ENCODE results near the gene SLC6A3.
A peak's percentile ranks its signal among the peaks of the same experiment; 100 is the strongest.

The SLC6A3 gene

DNA sequence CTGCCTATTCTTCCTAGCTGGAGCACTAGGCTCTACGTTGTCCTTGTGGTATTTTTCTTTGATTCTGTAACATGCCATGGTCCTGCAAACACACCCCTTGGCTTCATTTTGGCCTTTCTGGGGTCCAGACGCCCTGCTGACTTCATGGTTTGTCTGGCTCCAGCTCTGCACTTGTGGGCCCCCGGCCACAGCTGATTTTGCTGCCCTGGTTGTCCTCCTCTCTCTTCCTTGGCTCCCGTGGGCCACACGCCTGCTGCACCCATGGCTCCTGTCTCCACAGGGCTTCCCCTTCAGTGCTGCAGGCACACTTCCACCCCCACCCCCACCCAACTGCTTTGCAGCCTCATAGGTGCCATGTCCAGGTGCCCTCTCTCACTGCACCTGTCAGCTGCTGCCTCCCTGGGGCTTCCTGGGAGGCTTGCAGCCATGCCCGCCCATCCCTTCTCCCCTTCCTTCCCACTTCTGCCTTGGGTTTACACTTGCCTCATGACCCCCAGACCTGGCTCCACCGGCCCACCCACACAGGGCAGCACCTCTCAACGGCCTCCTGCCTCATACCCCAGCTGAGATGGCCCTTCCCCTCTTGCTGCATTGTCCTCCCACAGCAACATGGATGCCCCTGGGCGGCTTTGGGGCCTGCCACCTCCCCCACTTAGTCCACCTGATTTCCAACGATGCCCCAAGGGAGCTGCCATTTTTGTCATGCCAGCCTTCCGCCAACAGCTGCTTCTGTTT is 25.6 kb downstream of the SLC6A3 start:
- DNase-seq = no peak

DNA sequence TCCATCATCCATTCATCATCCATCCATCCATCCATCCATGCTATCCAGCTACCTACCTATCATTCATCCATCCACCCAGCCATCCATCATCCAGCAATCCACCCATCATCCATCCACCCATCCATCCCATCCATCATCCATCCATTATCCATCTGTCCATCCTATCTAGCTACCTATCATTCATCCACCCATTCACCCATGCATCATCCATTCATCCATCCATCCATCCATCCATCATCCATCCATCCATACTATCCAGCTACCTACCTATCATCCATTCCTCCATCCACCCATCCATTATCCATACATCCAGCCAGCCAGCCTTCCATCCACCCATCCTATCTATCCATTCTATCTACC is 26.3 kb downstream of the SLC6A3 start:
- DNase-seq = no peak

DNA sequence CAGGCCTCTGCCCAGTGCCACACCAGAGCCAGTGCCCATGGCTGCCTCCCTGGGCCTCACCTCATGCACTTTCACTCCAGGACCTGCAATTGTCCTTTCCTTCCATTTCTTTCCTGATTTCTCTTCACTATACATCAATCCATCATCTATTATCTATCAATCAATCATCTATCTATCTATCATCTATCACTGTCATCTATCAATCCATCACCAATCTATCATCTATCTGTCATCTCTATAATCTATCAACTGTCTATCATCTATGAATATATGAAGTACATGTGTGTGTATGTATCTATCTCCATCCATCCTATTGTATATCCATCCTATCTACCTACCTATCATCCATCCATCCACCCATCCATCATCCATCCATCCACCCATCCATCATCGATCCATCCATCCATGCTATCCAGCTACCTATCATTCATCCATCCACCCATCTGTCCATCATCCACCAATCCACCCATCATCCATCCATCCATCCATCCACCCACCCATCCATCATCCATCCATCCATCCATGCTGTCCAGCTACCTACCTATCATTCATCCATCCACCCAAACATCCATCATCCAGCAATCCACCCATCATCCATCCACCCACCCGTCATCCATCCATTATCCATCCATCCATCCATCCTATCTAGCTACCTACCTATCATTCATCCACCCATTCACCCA is 26.9 kb downstream of the SLC6A3 start:
- DNase-seq = no peak

DNA sequence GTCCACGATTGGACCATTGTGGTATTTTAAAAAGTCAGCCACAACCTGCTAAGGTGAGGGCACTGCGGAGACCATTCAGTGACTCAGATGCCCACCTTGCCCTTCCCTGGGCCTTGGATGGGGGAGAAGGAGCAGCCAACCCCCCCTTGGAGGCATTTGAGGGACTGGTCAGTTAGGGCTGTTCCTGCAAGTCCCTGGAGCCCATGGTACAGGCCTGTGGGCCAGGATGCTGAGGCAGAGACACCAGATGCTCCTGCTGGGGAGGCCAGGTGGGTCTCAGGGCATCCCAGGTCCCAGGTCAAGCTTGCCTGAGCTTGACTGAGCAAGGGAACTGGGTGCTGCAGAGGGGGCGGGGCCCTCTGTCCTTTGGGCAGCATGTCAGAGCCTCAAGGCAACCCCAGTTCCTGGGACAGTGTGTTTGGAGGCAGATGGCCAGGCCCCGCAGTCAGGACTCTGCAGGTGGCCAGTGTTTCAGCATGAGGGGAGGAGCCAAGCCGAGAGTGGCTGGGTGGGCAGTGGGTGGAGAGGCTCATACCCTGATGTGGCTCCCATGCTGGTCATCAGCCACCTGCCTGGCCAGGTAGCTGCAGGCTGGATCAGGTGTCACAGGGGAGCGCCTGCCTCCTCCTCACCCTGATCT is 27.5 kb downstream of the SLC6A3 start:
- DNase-seq = no peak

DNA sequence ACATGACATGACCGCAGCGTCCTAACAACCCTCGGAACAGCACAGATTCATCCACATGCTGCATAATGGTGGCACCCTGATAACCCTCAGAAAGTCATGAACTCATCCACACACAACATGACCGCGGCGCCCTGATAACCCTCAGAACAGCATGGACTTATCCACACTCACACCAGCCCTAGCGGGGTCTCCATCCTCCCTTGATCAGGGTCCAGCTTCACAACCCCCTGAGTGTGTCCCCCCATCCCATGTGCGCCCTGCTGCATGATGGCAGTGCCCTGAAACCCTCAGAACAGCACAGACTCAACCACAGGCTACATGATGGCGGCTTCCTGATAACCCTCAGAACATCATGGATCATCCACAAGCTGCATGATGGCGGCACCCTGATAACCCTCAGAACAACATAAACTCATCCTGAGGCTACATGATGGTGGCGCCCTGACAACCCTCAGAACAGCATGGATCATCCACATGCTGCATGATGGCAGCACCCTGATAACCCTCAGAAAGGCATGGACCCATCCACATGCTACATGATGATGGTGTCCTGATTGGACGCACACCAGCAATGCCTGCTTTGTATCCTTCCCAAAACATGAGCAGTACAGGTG is 28.3 kb downstream of the SLC6A3 start:
- peak; percentile 20 for DNase-seq

DNA sequence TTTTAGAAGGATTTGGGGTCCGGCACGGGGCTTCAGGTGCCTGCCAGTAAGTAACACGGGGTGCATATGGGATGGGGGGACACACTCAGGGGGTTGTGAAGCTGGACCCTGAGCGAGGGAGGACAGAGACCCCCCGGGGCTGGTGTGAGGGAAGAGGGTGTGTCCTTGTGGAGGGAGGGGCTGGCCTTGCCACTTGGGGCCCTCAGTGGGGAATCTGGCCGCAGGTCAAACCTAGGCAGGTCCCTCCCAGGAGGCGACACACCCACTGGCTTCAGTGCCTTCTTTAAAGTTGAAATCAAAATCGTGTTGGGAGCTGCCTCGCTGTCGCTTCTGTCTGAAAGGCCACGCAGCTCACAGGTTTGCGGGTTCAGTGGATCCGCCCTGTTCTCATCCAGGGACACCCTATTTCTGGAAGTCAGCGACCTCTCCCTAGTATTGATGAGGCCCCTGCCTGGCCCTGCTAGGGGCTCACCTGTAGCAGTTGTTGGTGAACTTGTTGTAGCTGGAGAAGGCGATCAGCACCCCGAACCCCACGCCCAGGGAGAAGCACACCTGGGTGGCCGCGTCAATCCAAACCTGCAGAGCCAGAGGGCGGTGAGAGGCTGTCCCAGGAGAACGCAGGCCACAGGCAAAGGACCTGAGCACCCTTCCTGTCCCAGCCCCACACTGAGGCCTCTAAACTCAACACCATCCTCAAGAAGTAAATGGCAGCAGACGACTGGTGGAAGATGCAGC is 29.4 kb downstream of the SLC6A3 start:
- no peak for DNase-seq

DNA sequence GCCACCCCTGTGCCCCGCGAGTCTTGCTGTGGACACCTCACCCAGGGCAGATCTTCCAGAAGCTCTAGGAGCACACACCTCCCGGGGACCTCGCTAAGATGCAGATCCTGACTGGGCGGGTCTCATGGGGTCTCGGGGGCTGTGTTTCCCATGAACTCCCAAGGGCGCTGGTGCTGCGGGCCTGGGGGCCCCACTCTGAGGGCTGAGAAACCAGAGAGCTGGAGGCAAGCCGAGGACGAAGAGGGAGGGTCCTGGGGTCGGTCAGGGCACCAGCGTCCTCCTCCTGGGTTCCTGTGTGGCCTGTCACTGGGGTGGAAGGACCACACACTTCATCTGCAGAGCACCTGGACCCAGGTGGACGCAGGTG is 30.2 kb downstream of the SLC6A3 start:
- DNase-seq = no peak

DNA sequence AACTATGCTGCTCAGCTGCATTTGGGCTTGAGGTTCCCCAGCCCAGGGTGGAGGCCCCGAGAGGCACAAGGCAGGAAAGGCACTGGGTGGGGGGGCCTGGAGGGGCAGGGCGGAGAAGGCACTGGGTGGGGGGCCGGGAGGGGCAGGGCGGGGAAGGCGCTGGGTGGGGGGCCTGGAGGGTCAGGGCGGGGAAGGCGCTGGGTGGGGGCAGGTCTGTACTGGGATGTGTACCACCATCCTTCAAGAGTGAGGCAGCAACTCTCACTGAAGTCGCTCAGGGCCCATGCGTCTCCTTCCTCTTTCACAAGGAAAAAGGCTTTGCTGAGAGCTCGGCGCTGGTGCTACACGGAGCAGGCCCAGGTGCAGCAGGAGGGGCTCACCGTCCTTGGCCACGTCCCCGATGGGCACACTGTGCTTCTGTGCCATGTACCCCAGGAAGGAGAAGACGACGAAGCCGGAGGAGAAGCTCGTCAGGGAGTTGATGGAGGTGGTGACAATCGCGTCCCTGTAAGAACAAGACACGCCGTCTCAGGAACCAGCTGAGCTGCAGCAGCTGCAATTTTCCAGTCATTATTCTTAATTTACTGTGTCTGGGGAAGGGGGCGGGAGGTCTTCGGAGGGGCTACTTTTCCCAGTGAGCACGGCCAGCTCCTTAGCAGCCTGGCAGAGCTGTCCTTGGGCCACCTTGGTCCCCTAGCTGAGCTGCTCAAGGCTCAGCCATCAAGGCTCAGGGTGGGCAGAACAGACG is 30.8 kb downstream of the SLC6A3 start:
- DNase-seq = peak; percentile 11

DNA sequence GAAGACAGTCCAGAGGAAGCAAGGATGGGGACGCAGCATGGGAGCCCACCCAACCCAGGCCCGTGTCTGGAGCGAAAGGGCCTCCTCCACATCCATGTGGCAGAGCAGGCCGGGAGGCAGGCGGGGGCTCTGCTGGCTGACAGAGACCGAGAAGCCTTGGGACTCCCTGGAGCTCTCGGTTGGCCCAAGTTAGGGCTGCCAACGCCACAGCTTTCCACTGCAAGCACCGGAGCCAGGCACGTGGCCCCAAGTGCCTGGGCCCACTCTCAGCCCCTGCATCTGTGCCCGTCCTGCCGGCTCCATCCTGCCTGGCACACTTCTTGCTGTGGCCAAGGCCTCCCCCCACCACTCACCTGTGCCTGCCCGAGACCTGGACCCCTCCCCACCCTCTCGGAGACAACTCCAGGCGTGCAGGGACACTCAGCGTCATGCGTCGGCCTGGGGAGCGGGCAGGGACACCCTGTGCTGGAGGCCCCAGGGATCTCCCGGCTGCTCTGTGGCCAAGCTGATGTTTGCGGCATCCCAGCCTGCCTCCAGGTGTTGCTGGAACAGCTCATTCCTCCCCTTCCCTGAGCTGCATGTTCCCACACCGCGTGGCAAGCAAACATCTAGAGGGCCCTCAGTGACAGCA is 31.5 kb downstream of the SLC6A3 start:
- no peak for DNase-seq

DNA sequence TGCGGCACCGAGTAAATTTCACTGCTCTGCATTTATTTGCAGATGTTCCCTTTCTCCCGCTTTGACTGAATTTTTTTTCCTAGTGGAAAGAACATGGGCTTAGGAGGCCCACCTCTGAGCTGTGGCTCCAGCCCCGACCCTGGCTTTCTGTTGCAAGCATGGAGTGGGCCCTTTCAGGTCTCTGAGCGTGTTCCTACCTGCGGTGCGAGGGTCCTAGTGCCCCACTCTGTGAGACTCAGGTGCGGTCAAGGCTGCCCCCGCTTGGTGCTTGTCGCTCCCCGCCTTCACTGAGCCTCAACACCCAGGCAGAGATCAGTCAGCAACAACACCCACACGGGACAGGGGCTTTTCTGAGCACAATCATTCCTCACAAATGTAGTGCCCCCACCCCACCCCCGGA is 32.0 kb downstream of the SLC6A3 start:
- DNase-seq = no peak

DNA sequence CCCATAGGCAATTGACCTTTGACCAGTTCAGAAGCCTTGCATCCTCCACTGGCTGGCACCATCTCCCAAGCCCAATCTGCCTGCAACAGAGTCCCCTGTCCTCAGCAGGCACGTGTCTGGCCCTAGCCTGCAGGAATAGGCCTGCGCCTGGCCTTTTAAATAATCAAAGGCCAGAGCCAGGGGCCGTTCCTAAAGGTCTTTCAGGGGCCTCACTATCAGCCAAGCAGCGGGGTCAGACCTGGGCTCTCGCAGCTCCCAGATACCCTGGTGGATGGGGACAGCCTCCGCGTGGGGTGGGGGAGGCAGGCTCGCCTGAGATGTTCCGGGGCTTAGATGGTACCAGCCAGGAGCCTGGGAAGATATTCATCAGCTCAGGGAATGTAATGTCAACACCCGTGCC is 32.6 kb downstream of the SLC6A3 start:
- no peak for DNase-seq

DNA sequence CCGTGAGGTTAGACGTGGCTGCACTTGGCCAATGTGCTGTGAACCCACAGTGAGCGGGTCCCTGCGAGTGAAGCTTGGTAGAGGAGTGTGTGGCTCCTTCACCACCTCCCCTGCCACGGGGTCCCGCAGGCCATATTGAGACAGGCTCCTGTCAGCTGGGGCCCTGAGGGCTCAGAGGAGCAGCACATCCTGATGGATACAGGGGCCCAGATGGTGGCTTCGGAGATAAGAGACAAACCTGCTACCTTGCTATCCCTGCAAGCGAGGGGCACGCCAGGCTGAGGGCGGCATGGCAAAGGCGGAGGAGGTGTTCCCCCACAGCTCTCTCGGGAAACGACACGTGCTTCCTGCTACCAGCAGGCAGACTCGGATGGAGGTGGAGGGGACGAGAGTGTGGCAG is 33.1 kb downstream of the SLC6A3 start:
- DNase-seq = no peak

DNA sequence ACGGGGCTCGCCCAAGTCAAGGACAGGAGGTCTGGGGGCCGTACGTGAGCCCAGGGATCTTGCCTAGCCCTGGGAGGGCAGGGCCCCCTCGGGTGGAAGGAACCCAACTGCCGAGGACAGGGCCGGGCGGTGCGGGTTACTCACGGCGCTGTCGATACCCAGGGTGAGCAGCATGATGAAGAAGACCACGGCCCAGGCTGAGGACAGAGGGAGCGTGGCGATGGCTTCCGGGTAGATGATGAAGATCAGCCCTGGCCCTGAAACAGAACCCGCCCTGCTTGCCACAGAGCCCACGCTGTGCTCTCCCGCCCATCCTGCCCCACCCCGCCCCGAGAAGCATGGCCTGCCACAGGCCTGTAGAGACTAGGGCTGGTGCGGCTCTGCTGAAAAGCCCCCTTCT is 34.1 kb downstream of the SLC6A3 start:
- peak; percentile 31 for DNase-seq

DNA sequence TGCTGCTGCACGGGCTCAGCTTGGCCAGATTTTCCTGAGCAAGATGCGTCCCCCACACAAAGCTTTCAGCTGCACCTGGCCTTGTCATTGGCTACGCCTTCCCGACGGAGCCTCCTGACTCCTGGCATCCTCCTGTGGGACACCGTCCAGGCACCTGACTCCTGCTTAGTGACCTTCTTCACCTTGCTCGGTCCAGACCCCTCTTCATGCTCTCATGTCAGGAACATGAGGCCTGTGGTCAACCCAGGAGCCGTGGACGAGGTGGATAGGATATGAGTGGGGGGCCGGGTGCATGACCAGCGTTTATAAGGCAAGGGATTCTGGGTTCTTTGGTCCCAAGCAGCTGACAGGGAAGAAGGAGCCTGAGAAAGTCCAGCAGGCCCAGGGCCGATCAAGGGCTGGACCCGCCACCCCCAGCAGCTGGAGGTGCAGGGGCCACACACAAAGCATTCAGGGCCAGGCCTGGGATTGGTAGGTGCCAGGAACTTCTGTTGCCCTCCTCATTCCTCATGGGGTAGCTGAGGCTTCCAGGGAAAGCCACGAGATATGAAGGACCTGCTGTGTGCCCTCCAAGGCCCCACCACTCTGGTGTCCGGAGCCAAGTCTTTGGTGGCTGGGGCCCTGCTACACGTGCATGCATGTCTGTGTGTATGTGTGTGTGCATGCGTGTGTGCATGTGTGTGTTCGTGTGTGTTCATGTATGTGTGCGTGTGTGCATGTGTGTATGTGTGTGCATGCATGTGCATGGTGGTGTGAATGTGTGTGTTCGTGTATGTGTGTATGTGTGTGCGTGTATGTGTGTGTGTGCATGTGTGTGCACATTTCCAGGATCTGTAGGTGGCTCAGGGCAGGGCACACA is 34.9 kb downstream of the SLC6A3 start:
- no peak for DNase-seq

DNA sequence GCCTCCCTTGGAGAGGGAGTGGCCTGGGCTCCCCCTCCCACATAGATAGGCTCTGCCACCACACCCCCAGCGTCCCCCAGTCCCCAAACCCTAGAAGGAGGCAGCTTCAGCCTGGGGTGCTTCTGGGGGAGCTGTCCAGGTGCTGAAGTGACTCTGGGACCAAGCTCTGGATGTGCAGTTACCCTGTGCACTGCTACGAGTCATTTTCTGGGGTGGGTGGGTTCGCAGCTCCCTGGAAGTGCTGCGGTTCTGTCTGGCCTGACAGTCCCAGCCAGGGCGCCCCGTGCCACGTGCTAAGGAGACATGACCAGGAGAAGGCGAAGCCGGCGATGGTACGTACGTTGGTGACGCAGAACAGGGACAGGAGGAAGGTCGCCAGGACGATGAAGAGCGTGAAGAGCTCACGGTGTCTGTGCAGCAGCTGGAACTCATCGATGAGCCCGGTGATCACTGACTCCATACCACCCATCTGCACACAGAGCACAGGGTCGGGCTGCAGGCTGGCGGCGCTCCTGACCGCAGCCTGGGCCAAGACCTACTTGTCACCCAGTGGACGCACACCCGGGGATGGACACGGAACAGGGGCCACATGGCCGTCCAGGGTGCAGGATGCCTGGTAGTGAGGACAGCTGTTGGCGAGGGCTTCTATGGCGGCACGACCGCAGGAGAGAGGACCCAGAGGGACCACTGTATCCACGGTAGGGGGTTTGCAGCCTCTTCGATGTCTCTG is 35.7 kb downstream of the SLC6A3 start:
- DNase-seq = peak; percentile 74

DNA sequence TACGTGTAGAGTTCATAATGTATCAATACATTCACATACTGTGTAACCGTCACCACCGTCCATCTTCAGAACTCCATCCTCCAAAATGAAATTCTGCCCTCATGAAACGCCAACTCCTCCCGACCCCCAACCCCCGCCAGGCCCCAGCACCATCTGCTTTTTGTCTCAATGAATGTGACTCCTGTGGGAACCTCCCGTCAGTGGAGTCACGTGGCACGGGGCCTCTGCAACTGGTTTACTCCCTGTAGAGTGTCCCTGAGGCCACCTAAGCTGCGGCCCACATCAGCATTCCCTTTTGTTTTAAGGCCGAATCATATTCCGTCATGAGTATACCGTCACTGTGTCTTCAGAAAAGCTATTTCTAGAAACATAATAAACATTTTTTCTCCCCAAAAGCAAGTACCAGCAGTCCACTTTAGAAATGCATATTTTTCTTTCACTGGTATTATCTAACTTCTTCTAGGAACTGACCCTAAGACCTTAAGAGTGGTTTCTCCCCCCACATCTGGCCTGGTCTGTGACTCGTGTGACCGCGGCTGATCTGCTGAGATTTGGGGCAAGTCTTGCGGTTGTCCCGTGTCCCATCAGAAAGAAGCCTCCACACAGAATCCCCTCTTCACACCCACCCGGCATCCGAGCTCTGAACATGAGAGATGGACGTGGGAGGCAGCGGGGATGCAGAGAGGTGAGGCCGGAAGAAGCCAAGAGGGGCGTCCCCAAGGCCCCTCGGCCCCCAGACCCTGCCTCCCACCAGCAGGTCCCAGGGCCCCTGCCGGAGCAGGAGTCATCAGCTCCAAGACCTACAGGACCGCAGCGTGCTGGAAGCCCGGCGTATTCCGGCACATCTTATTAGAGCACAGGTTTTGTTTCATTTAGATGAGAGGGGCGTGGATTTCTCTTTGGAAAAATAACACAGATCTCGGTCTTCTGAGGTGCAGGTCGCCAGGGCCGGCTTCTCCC is 38.3 kb downstream of the SLC6A3 start:
- no peak for DNase-seq

DNA sequence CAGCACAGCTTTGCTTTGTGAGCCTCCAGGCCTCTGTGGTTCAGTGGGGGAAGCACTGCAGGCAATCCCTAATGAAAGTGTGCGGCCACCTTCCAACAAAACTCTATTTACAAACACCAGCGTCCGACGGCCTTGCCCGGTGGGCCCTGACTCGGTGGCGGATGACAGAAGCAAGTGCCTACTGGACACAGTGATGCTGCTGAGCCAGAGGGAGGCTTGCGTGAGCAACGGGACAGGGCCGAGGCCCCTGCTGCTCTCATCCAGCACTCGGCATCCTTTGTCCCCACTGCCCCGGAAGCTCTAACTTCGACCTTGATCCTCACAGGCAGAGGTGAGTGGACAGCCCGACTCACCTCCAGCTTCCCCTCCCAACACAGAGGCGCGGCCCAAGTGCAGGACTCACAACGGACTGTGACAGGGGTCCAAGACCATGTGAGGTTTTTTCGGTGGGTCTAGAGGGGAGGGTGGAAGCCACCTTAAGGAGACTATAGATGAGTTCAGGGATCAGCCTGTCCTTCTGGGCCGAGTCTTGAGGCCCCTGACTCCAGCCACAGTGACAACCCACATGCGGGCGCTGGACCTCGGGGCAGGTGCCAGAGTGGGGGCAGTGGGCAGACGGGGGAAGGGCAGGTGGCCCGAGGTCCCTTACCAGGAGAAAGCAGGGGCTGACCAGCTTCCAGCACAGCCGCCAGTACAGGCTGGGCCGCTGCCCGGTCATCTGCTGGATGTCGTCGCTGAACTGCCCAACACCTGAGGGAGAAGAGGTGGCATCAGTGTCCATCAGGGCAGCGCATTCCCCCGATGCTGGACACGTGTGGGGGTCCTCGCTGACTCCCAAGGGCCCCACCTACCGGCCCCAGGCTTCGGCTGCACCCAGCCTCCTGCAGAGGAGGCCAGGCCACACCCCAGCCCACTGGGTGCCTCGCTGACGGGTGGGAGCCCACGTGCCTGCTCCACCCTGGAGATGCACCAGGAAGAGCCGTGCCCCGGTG is 39.4 kb downstream of the SLC6A3 start:
- DNase-seq = no peak

DNA sequence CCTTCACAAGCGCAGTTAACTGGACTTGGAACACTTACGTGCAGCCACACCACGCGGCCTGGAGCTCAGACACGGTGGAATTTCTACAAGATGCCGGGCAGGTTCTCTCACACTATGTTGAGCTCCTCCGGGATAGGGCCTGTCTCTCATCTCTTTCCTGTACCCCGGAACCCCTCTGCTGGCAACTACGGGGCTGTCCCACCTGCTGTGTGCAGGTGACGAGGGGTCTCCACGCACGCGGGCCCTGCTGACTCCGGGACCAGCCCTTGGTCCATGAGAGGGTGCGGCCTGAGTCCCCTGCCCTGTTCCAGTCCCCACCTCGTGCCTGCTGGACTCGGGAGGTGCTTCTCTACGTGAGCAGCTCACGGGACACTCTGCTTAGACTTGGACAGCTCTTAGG is 40.1 kb downstream of the SLC6A3 start:
- no peak for DNase-seq
